HG03575 (cell line): ENCODE results near the gene INSR.

Experiments
- ATAC-seq: cut with Tn5 transposase; IDR thresholded peaks from one replicate; pipeline ENCODE4 v1.9.1; 2021; ENCODE audit not compliant: unreplicated experiment, insufficient number of reproducible peaks, low FRiP score; ENCODE audit errors: extremely low read depth

INSR gene

GRCh38 chr19:7262470-7262869 lies 31.7 kb downstream of the INSR start:
- ATAC-seq: no peak

GRCh38 chr19:7260161-7260560 lies 34.1 kb downstream of the INSR start:
- ATAC-seq: no peak

- ATAC-seq: no peak
These were observed 35.3 kb downstream of the INSR start for GRCh38 chr19:7258840-7259395.

GRCh38 chr19:7258041-7258839 lies 36.0 kb downstream of the INSR start:
- ATAC-seq: no peak

- ATAC-seq: no peak
These were observed 36.8 kb downstream of the INSR start for GRCh38 chr19:7257148-7258040.

- no peak for ATAC-seq
These were observed 38.6 kb downstream of the INSR start for GRCh38 chr19:7255631-7256030.

- ATAC-seq: no peak
These were observed 39.1 kb downstream of the INSR start for GRCh38 chr19:7255119-7255518.

- ATAC-seq: no peak
These were observed 39.6 kb downstream of the INSR start for GRCh38 chr19:7254590-7254989.

GRCh38 chr19:7252364-7252763 lies 41.9 kb downstream of the INSR start:
- no peak for ATAC-seq

- no peak for ATAC-seq
These were observed 42.7 kb downstream of the INSR start for GRCh38 chr19:7251494-7251893.

- ATAC-seq: no peak
These were observed 43.3 kb downstream of the INSR start for GRCh38 chr19:7250951-7251350.

- ATAC-seq: no peak
These were observed 44.1 kb downstream of the INSR start for GRCh38 chr19:7250057-7250596.

- no peak for ATAC-seq
These were observed 47.1 kb downstream of the INSR start for GRCh38 chr19:7247155-7247554.

GRCh38 chr19:7246601-7247000 lies 47.6 kb downstream of the INSR start:
- ATAC-seq: no peak

GRCh38 chr19:7242601-7243258 lies 51.5 kb downstream of the INSR start:
- ATAC-seq: no peak

- no peak for ATAC-seq
These were observed 56.2 kb downstream of the INSR start for GRCh38 chr19:7238051-7238450.

GRCh38 chr19:7236153-7236552 lies 58.1 kb downstream of the INSR start:
- ATAC-seq: no peak

GRCh38 chr19:7230826-7231225 lies 63.4 kb downstream of the INSR start:
- no peak for ATAC-seq

GRCh38 chr19:7229735-7230134 lies 64.5 kb downstream of the INSR start:
- no peak for ATAC-seq
